ENCODE measurements around the gene MTMR11. TPM values are rescaled to one million over a fixed set of nuclear protein-coding genes. Genes with fewer than 3 reads are reported as not detected.

The MTMR11 gene
- total and polyA plus RNA-seq, 2 of the 8 experiments (the other 6 are each of a cell fraction or from before 2014, with no cell fraction given), result 3.7 to 4.8 TPM

- 87% methylated on average over 1 of the region's 1 CpG; no CpG with 5 or more reads in 1 of the 2 experiments for WGBS, 2 experiments (ENCODE audit: extremely low coverage in 1 of 2, insufficient coverage in 1 of 2, insufficient read length in 1 of 2, insufficient replicate concordance in 2 of 2, low coverage in 1 of 2, low lambda C conversion rate in 2 of 2, missing lambda C conversion rate in 1 of 2)
- no peak overlapping the region for H4K5ac ChIP-seq (ENCODE audit: insufficient read length, low read depth, low read length)
- H3K4me1 ChIP-seq (replicated peaks in 1 of 4; ENCODE audit: control insufficient read depth in 3 of 4, insufficient read depth in 4 of 4, low read length in 3 of 4), result no peaks in the 10 kb centered on the region; a peak in 2 of 7 replicates
- H3K79me2 ChIP-seq (ENCODE audit: control insufficient read depth in 1 of 2, insufficient read depth in 2 of 2, low read length in 2 of 2), result 0 out of 4 replicates have a peak, but pooled peaks cover 0 to 4% of the 10 kb centered on the region in 2 experiments
- no peak overlapping the region for H2AK5ac ChIP-seq (ENCODE audit: low read depth, low read length)
- H3K14ac ChIP-seq (ENCODE audit: insufficient read length), result no peak overlapping the region
- H2BK5ac ChIP-seq (ENCODE audit: low read depth, low read length), result no peak overlapping the region
- H3K9ac ChIP-seq (replicated peaks in 1 of 4; ENCODE audit: extremely low read depth in 1 of 4, low read depth in 3 of 4, low read length in 3 of 4), result no peak overlapping the region
- no peak overlapping the region for H2BK20ac ChIP-seq (ENCODE audit: low read length)
- H3K23me2 ChIP-seq (ENCODE audit: low read depth, low read length), result 0 out of 2 replicates have a peak, but pooled peaks cover 2% of the 10 kb centered on the region
- H4K20me1 ChIP-seq (replicated peaks in 1 of 2; ENCODE audit: control insufficient read depth in 1 of 2, insufficient read depth in 2 of 2, low read length in 2 of 2), result no peaks in the 10 kb centered on the region
- no peak overlapping the region for H3K4me3 ChIP-seq (ENCODE audit: extremely low read depth in 1 of 4, insufficient read depth in 2 of 4, low read depth in 3 of 4, low read length in 4 of 4)
- no peak overlapping the region for H2BK12ac ChIP-seq (ENCODE audit: low read depth, low read length)
- H4K91ac ChIP-seq (replicated peaks; ENCODE audit: insufficient read length, low read length), result no peak overlapping the region
- no peak overlapping the region for H3K23ac ChIP-seq (ENCODE audit: insufficient read length)
- H2AFZ ChIP-seq (ENCODE audit: low read length), result no peak overlapping the region
- H4K8ac ChIP-seq (ENCODE audit: extremely low read depth, insufficient read depth, low read length), result no peak overlapping the region
- H3K36me3 ChIP-seq (ENCODE audit: control insufficient read depth in 2 of 4, insufficient read depth in 4 of 4, low read length in 3 of 4), result no peaks in the 10 kb centered on the region
- H3K4me2 ChIP-seq (ENCODE audit: insufficient read depth in 1 of 2, low read depth in 2 of 2, low read length in 2 of 2), result no peak overlapping the region
- ChIA-PET CTCF (ENCODE audit: partially characterized antibody) (no interaction called here), POLR2A (ENCODE audit: partially characterized antibody) (interaction anchor here (0.9 kb wide), 1 partner anchor 8 kb away, joined by 4 read pairs; a partner anchor contains a TSS)
- no peak for FAIRE-seq
- H2BK15ac ChIP-seq (ENCODE audit: low read length), result no peak overlapping the region; the same call in 1 of the 2 replicates
- H3K18ac ChIP-seq (ENCODE audit: extremely low read depth, low read length), result no peak overlapping the region
- H3K56ac ChIP-seq (replicated peaks; ENCODE audit: insufficient read length, low read depth, low read length), result no peak overlapping the region
- no peak for DNase-seq (ENCODE audit: low read depth in 1 of 2, low spot score in 2 of 2)
- H3K27ac ChIP-seq (ENCODE audit: low read depth, low read length), result no peak overlapping the region
- H3K9me3 ChIP-seq (ENCODE audit: insufficient read depth in 2 of 2, low read depth in 1 of 2, low read length in 1 of 2), result no peaks in the 10 kb centered on the region
- no peak overlapping the region for H2BK120ac ChIP-seq (replicated peaks; ENCODE audit: low read depth, low read length)
- no peak overlapping the region for H3K4ac ChIP-seq (replicated peaks; ENCODE audit: insufficient read length, low read depth, low read length)
- peaks cover 3% of the 10 kb centered on the region; the same call in 1 of the 2 replicates for H3K79me1 ChIP-seq (ENCODE audit: low read depth, low read length)
- no peaks in the 10 kb centered on the region for H3K27me3 ChIP-seq (replicated peaks in 1 of 4; ENCODE audit: control insufficient read depth in 3 of 4, extremely low read depth in 1 of 4, insufficient read depth in 3 of 4, low read length in 3 of 4)
- TF ChIP-seq SUZ12 (IDR thresholded peaks at IDR 0.05; ENCODE audit: low read length) (no peak), HDAC2 (IDR thresholded peaks at IDR 0.05; ENCODE audit: borderline replicate concordance in 1 of 2, low read depth in 2 of 2, low read length in 2 of 2) (no peak), CBX8 (IDR thresholded peaks at IDR 0.05; ENCODE audit: borderline replicate concordance, low read depth, low read length) (no peak), TCF12 (IDR thresholded peaks at IDR 0.05; ENCODE audit: low read depth, low read length) (no peak), NRF1 (IDR thresholded peaks at IDR 0.05; ENCODE audit: low read depth, low read length) (no peak), ASH2L (IDR thresholded peaks at IDR 0.05; ENCODE audit: low read length) (no peak), POLR2A (IDR thresholded peaks at IDR 0.05; ENCODE audit: control extremely low read depth in 1 of 2, low read depth in 2 of 2, low read length in 2 of 2) (no peak), ZNF274 (IDR thresholded peaks at IDR 0.05; ENCODE audit: borderline replicate concordance, extremely low read depth, low read length) (no peak), TAF1 (IDR thresholded peaks at IDR 0.05; ENCODE audit: low read depth, low read length) (no peak), RFX5 (IDR thresholded peaks at IDR 0.05; ENCODE audit: borderline replicate concordance, low read depth, low read length) (no peak), MAFK (IDR thresholded peaks at IDR 0.05; ENCODE audit: low read depth, low read length) (no peak), SIX5 (IDR thresholded peaks at IDR 0.05; ENCODE audit: low read depth, low read length) (no peak), CTCF (IDR thresholded peaks at IDR 0.05; ENCODE audit: control extremely low read depth in 1 of 3, insufficient read depth in 1 of 3, low read depth in 1 of 3, low read length in 3 of 3) (no peak)
Observed at GRCh38 chr1:149879556-149879955, 57.1 kb downstream of the MTMR11 start.

All from H1 (cell line).